ENCODE measurements around the gene MPHOSPH10. TPM values are rescaled to one million over a fixed set of nuclear protein-coding genes. Genes with fewer than 3 reads are reported as not detected.

The MPHOSPH10 gene
- total and polyA plus RNA-seq, 2 of the 13 experiments (the other 11 are each of a cell fraction or from before 2014, with no cell fraction given): 37.8 to 137 TPM

DNA sequence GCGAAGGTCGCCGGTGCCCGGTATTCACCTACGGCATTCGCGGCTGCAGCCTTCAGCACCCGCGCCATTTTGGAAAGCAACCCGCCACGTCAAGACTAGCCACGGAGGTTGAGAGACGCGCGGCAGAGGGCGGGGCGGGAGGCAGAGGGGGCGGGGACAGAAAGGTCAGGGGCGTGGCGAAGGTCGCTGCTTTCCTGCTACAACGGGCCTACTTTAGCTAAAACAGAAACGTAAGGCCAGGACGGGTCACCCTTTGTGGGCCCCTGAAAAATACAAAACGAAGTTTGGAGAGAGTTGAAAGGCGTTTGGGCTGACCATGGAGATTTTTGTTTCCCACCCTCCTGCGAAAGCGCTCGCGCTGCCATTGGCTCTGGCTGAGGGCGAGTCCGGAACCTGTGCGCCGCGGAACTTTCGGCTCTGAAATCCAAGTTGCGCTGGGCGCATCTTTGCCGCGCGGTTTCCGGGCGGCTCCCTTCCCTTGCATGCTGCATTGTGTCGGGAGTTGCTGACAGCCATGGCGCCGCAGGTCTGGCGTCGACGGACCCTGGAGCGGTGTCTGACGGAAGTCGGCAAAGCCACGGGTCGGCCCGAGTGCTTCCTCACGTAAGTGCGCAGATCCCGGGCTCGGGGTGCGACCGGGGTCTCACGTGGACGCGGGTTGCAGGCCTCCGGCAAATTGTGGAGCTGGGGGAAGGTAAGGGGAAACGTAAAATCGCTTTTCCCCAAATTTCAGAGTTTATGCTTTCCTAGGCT lies at the start of gene MPHOSPH10, which contains the start of gene MCEE (continued):
- TF ChIP-seq FOXJ3 (CRISPR knock-in tag; IDR thresholded peaks at IDR 0.05; ENCODE audit: borderline replicate concordance) (no peak; the same call in 1 of the 2 replicates), SP2 (CRISPR knock-in tag; IDR thresholded peaks at IDR 0.05) (peak; percentile 64; the same call in 1 of the 2 replicates), ZNF678 (CRISPR knock-in tag; IDR thresholded peaks at IDR 0.05) (no peak), ZNF280D (CRISPR knock-in tag; IDR thresholded peaks at IDR 0.05) (peak; percentile 76; the same call in 1 of the 2 replicates), EP300 (IDR thresholded peaks at IDR 0.05; ENCODE audit: low read depth in 2 of 2, low read length in 2 of 2) (peak in 1 of 2 experiments; percentile 65; a peak in 1 of 4 replicates), EP300 (CRISPR knock-in tag; IDR thresholded peaks at IDR 0.05; ENCODE audit: borderline replicate concordance) (peak; percentile 41), ZNF513 (CRISPR knock-in tag; conservative IDR thresholded peaks at IDR 0.05) (0 out of 2 replicates have a peak, but pooled peaks have one; percentile 49), RFX5 (IDR thresholded peaks at IDR 0.05; ENCODE audit: low read depth, low read length) (no peak), MXD1 (CRISPR knock-in tag; IDR thresholded peaks at IDR 0.05) (peak; percentile 99), PAWR (CRISPR knock-in tag; IDR thresholded peaks at IDR 0.05; ENCODE audit: borderline replicate concordance) (no peak), ZNF143 (CRISPR knock-in tag; IDR thresholded peaks at IDR 0.05) (peak; percentile 55; the same call in 1 of the 2 replicates), CREB1 (IDR thresholded peaks at IDR 0.05) (peak; percentile 59), CREB1 (CRISPR knock-in tag; IDR thresholded peaks at IDR 0.05) (peak; percentile 52; the same call in 1 of the 2 replicates), AGO1 (IDR thresholded peaks at IDR 0.05; ENCODE audit: low read depth, low read length, poor library complexity, severe bottlenecking) (peak; percentile 88), ARHGAP35 (CRISPR knock-in tag; IDR thresholded peaks at IDR 0.05; ENCODE audit: borderline replicate concordance) (peak; percentile 95), MAFK (conservative IDR thresholded peaks at IDR 0.05 in 1 of 2, IDR thresholded peaks at IDR 0.05 in 1 of 2; ENCODE audit: low read length in 2 of 2) (peak in 1 of 2 experiments; percentile 11; a peak in 2 of 4 replicates), SMAD1 (CRISPR knock-in tag; IDR thresholded peaks at IDR 0.05; ENCODE audit: borderline replicate concordance, low read depth) (peak; percentile 94), ETV5 (CRISPR knock-in tag; IDR thresholded peaks at IDR 0.05; ENCODE audit: borderline replicate concordance) (peak; percentile 65), MIXL1 (CRISPR knock-in tag; IDR thresholded peaks at IDR 0.05) (peak; percentile 15; the same call in 1 of the 2 replicates), HOXD1 (CRISPR knock-in tag; IDR thresholded peaks at IDR 0.05) (peak; percentile 75)
- TF ChIP-seq, protein P1, sequence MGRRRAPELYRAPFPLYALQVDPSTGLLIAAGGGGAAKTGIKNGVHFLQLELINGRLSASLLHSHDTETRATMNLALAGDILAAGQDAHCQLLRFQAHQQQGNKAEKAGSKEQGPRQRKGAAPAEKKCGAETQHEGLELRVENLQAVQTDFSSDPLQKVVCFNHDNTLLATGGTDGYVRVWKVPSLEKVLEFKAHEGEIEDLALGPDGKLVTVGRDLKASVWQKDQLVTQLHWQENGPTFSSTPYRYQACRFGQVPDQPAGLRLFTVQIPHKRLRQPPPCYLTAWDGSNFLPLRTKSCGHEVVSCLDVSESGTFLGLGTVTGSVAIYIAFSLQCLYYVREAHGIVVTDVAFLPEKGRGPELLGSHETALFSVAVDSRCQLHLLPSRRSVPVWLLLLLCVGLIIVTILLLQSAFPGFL (CRISPR knock-in tag; IDR thresholded peaks at IDR 0.05): peak; percentile 96; the same call in 1 of the 2 replicates
- TF ChIP-seq, protein P2, sequence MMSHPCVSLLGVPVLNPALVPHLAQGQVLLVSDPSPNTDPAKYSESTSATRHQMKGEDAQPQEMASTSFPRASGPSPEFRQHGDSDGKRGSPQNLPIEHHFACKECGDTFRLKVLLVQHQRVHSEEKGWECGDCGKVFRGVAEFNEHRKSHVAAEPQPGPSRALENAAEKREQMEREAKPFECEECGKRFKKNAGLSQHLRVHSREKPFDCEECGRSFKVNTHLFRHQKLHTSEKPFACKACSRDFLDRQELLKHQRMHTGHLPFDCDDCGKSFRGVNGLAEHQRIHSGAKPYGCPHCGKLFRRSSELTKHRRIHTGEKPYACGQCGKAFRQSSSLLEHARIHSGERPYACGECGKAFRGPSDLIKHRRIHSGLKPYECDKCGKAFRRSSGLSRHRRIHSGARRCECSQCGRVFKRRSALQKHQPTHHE (CRISPR knock-in tag; IDR thresholded peaks at IDR 0.05; ENCODE audit: borderline replicate concordance): peak; percentile 81; the same call in 1 of the 2 replicates
